Panc1 (cell line): Measurements from ENCODE around the gene PTMS. TPM values are rescaled to one million over a fixed set of nuclear protein-coding genes. Genes with fewer than 3 reads are reported as not detected.

Source experiments
- ATAC-seq: fragments of 200-7000 bp; cut with Tn5 transposase; 2 replicates; pipeline ENCODE4 v1.9.1; 2020; ENCODE audit warnings: mild to moderate bottlenecking, moderate library complexity
- BruUV-seq: library from RNA; stranded (reverse); fragments of 400-500 nt; replicated peaks from 2 replicates; lab custom pipeline; 2021; lab: Mats Ljungman, UMichigan
- CTCF ChIA-PET: fragments of 300-600 bp; sonication (Branson Sonifier 250); formaldehyde crosslinking; loops from one replicate; lab custom pipeline; 2022; ENCODE audit warnings: antibody characterized with exemption; lab: Charles Lee
- POLR2A ChIA-PET: fragments of 300-600 bp; sonication (Branson Sonifier 250); formaldehyde crosslinking; loops from one replicate; lab custom pipeline; 2022; ENCODE audit warnings: antibody characterized with exemption; lab: Charles Lee
- DNase-seq: peaks from one replicate; pipeline ENCODE4 v3.0.0-alpha.2; 2010; ENCODE audit warnings: low read depth, low spot score
- H3K27ac ChIP-seq: 2 replicates; pipeline ENCODE4 v1.5.1; 2011; ENCODE audit warnings: mild to moderate bottlenecking, low read length, inconsistent platforms
- H3K27me3 ChIP-seq: fragments of 200-500 bp; sonication (Bioruptor generic); 2 replicates; pipeline ENCODE4 v1.6.0; 2014; ENCODE audit warnings: low read length, inconsistent platforms; ENCODE audit not compliant: control insufficient read depth, insufficient read depth
- H3K36me3 ChIP-seq: fragments of 200-500 bp; sonication (Bioruptor generic); 2 replicates; pipeline ENCODE4 v1.5.1; 2014; ENCODE audit warnings: inconsistent platforms, mild to moderate bottlenecking, low read length, moderate library complexity; ENCODE audit not compliant: control insufficient read depth, insufficient read depth
- H3K4me1 ChIP-seq: 2 replicates; pipeline ENCODE4 v1.5.1; 2011; ENCODE audit warnings: inconsistent platforms, mild to moderate bottlenecking, low read length, moderate library complexity; ENCODE audit not compliant: control insufficient read depth, insufficient read depth
- H3K4me3 ChIP-seq, 2 experiments: 2 replicates each; pipeline ENCODE4 v1.5.1; 2011 to 2012; ENCODE audit warnings: low read depth in 2 of 2, low read length in 2 of 2, mild to moderate bottlenecking in 2 of 2, inconsistent platforms in 1 of 2, moderate library complexity in 1 of 2
- H3K9me3 ChIP-seq: fragments of 200-500 bp; sonication (Bioruptor generic); 2 replicates; pipeline ENCODE4 v1.5.1; 2014; ENCODE audit warnings: low read depth, mild to moderate bottlenecking, inconsistent platforms, low read length, moderate library complexity; ENCODE audit not compliant: control insufficient read depth, insufficient read depth
- POLR2AphosphoS5 ChIP-seq: IDR thresholded peaks from 2 replicates; pipeline ENCODE4 v1.6.1; 2012; ENCODE audit warnings: mild to moderate bottlenecking, low read depth, low read length, moderate library complexity
- REST ChIP-seq, 2 experiments: IDR thresholded peaks; 2 replicates each; pipeline ENCODE4 v1.6.1; 2011 to 2012; ENCODE audit warnings: low read depth in 2 of 2, control low read depth in 1 of 2, low read length in 1 of 2, mild to moderate bottlenecking in 1 of 2, moderate library complexity in 1 of 2; ENCODE audit not compliant: insufficient read depth in 1 of 2
- SIN3A ChIP-seq: IDR thresholded peaks from 2 replicates; pipeline ENCODE4 v1.6.1; 2012; ENCODE audit warnings: low read depth, mild to moderate bottlenecking, low read length, moderate library complexity, borderline replicate concordance; ENCODE audit not compliant: insufficient read depth
- TCF7L2 ChIP-seq: IDR thresholded peaks from 2 replicates; pipeline ENCODE4 v1.6.1; 2011; ENCODE audit warnings: mild to moderate bottlenecking, low read depth, low read length, inconsistent platforms
- in situ Hi-C: cut with HindIII; loops from 2 replicates; pipeline ENCODE4 v1.10.0; 2016; ENCODE audit warnings: low sequenced_read_pairs, low pct_unique_long_range_greater_than_20kb
- intact Hi-C: fragments of 100-400 bp; cut with micrococcal nuclease; formaldehyde crosslinking; loops from one replicate; pipeline ENCODE4 v1.10.0; 2022; ENCODE audit not compliant: unreplicated experiment
- total RNA-seq: library from RNA; stranded (reverse); gene quantifications from one replicate; pipeline ENCODE4 v1.2.1, GENCODE V29; 2021; ENCODE audit not compliant: unreplicated experiment
- TF ChIP-seq, protein P1 (sequence below): fragments of 450-650 bp; IDR thresholded peaks from 2 replicates; pipeline ENCODE4 v1.5.1; 2017; ENCODE audit warnings: mild to moderate bottlenecking

PTMS gene
- total RNA-seq, 1 experiment from 2014 or later = 395 TPM

GRCh38 chr12:6796576-6796975 lies 30.4 kb downstream of the PTMS start:
- POLR2A ChIA-PET = no interaction called here
- CTCF ChIA-PET = no interaction called here
- intact Hi-C loops = no loop called here
- Histone ChIP-seq H3K4me3 (no peak overlapping the region), H3K27ac (no peak overlapping the region), H3K4me1 (no peaks in the 10 kb centered on the region), H3K36me3 (no peaks in the 10 kb centered on the region), H3K27me3 (no peaks in the 10 kb centered on the region), H3K9me3 (no peaks in the 10 kb centered on the region)
- ATAC-seq (no peak), DNase-seq (no peak)
- no TSS peak for BruUV-seq
- no peak for TF ChIP-seq TCF7L2
- TF ChIP-seq POLR2AphosphoS5 = no peak
- TF ChIP-seq, protein P1, sequence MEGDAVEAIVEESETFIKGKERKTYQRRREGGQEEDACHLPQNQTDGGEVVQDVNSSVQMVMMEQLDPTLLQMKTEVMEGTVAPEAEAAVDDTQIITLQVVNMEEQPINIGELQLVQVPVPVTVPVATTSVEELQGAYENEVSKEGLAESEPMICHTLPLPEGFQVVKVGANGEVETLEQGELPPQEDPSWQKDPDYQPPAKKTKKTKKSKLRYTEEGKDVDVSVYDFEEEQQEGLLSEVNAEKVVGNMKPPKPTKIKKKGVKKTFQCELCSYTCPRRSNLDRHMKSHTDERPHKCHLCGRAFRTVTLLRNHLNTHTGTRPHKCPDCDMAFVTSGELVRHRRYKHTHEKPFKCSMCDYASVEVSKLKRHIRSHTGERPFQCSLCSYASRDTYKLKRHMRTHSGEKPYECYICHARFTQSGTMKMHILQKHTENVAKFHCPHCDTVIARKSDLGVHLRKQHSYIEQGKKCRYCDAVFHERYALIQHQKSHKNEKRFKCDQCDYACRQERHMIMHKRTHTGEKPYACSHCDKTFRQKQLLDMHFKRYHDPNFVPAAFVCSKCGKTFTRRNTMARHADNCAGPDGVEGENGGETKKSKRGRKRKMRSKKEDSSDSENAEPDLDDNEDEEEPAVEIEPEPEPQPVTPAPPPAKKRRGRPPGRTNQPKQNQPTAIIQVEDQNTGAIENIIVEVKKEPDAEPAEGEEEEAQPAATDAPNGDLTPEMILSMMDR = no peak
- TF ChIP-seq REST (IDR thresholded peaks at IDR 0.05; ENCODE audit: insufficient read depth in 1 of 2, low read depth in 2 of 2, low read length in 1 of 2) = no peak
- no peak for TF ChIP-seq SIN3A
- in situ Hi-C loops = no loop called here

GRCh38 chr12:6799147-6799546 lies 33.0 kb downstream of the PTMS start:
- in situ Hi-C loops (no loop called here), intact Hi-C loops (no loop called here)
- ATAC-seq = no peak
- no TSS peak for BruUV-seq
- H3K4me1 ChIP-seq = no peaks in the 10 kb centered on the region
- no peaks in the 10 kb centered on the region for H3K27me3 ChIP-seq
- H3K4me3 ChIP-seq = no peak overlapping the region
- H3K9me3 ChIP-seq = no peaks in the 10 kb centered on the region
- no peaks in the 10 kb centered on the region for H3K36me3 ChIP-seq
- CTCF ChIA-PET = no interaction called here
- no peak overlapping the region for H3K27ac ChIP-seq
- no peak for DNase-seq
- POLR2A ChIA-PET = interaction anchor here (0.6 kb wide), 1 partner anchor 67 kb away, joined by 14 read pairs; no protein-coding TSS in a partner anchor
- TF ChIP-seq, protein P1 = no peak
- TF ChIP-seq SIN3A (no peak), POLR2AphosphoS5 (no peak), REST (IDR thresholded peaks at IDR 0.05; ENCODE audit: insufficient read depth in 1 of 2, low read depth in 2 of 2, low read length in 1 of 2) (no peak), TCF7L2 (no peak)
